ENCODE data around the gene CCDC194. TPM values are rescaled to one million over a fixed set of nuclear protein-coding genes. Genes with fewer than 3 reads are reported as not detected.
"Not testable (repeated sequence)": the region's sequence is repeated elsewhere in the genome, so short reads cannot be mapped to it uniquely, and the experiment has no call there.

The CCDC194 gene
- total RNA-seq, 3 donors from 2014 or later, result 0.53 to 0.54 TPM; not detected in 1

- H3K36me3 ChIP-seq (ENCODE audit: low read depth), result no peaks in the 10 kb centered on the region
- no peak overlapping the region for H3K4me3 ChIP-seq
- H3K9me3 ChIP-seq, result no peaks in the 10 kb centered on the region
- ATAC-seq (no peak), DNase-seq (no peak)
- intact Hi-C loops (cut with DNase I, micrococcal nuclease), result no loop called here
- peaks cover 6% of the 10 kb centered on the region for H3K4me1 ChIP-seq (ENCODE audit: low read depth)
- no peak for TF ChIP-seq CTCF (IDR thresholded peaks at IDR 0.05)
These were observed 15.7 kb downstream of the CCDC194 start for GRCh38 chr19:17378271-17378670.

- intact Hi-C loops (cut with DNase I, micrococcal nuclease), result no loop called here
- Histone ChIP-seq H3K36me3 (ENCODE audit: low read depth) (no peaks in the 10 kb centered on the region), H3K9me3 (no peaks in the 10 kb centered on the region), H3K4me3 (no peak within 1 kb of the TSS), H3K4me1 (ENCODE audit: low read depth) (no peaks in the 10 kb centered on the region)
- DNase-seq (no peak), ATAC-seq (no peak)
- no peak for TF ChIP-seq CTCF (IDR thresholded peaks at IDR 0.05)
These were observed 16.9 kb downstream of the CCDC194 start, which contains the start of gene PLVAP for GRCh38 chr19:17376935-17377600. Gene PLVAP (minus strand): TSS chr19:17377342. CDS start chr19:17377288, 54 bp downstream.

- intact Hi-C loops (cut with DNase I, micrococcal nuclease), result no loop called here
- Histone ChIP-seq H3K9me3 (no peaks in the 10 kb centered on the region), H3K4me3 (no peak overlapping the region), H3K36me3 (ENCODE audit: low read depth) (no peaks in the 10 kb centered on the region), H3K4me1 (ENCODE audit: low read depth) (no peaks in the 10 kb centered on the region)
- DNase-seq, result peak in 1 of 3 donors; percentile 28
- no peak for TF ChIP-seq CTCF (IDR thresholded peaks at IDR 0.05)
- peak; percentile 59 for ATAC-seq
These were observed 23.9 kb downstream of the CCDC194 start for GRCh38 chr19:17370026-17370587.

GRCh38 chr19:17365361-17365760 is 28.6 kb downstream of the CCDC194 start:
- no peak overlapping the region for H3K4me3 ChIP-seq
- no peaks in the 10 kb centered on the region for H3K36me3 ChIP-seq (ENCODE audit: low read depth)
- intact Hi-C loops (cut with DNase I, micrococcal nuclease), result no loop called here
- H3K4me1 ChIP-seq (ENCODE audit: low read depth), result no peaks in the 10 kb centered on the region
- no peak for ATAC-seq
- TF ChIP-seq CTCF (IDR thresholded peaks at IDR 0.05), result no peak
- H3K9me3 ChIP-seq, result no peaks in the 10 kb centered on the region
- no peak for DNase-seq

- H3K4me1 ChIP-seq (ENCODE audit: low read depth); H3K4me3 ChIP-seq; ATAC-seq; intact Hi-C loops (cut with DNase I, micrococcal nuclease); H3K9me3 ChIP-seq; DNase-seq; H3K36me3 ChIP-seq (ENCODE audit: low read depth): not testable (repeated sequence)
These were observed 30.0 kb downstream of the CCDC194 start for GRCh38 chr19:17363852-17364605.

Data from mucosa of descending colon (tissue), 3 donors.